ENCODE measurements around the gene PGBD1. TPM values are rescaled to one million over a fixed set of nuclear protein-coding genes. Genes with fewer than 3 reads are reported as not detected.

PGBD1 gene
- polyA plus RNA-seq, 6 donors from 2014 or later: 0.25 to 0.86 (median 0.65) TPM; not detected in 2

- Mint-ChIP-seq H3K9me3 (peaks cover 0 to 12% (median 5%) of the 10 kb centered on the region in 7 donors), H3K27me3 (peaks cover 0 to 7% (median 3%) of the 10 kb centered on the region in 3 donors), H3K4me1 (peaks cover 15 to 37% (median 37%) of the 10 kb centered on the region in 3 donors), H3K36me3 (peaks cover 0 to 16% of the 10 kb centered on the region in 2 donors), H3K27ac (no peak overlapping the region), H3K4me3 (peak overlapping the region in 1 of 8 donors; percentile 51)
- DNase-seq (peak; percentile 21), ATAC-seq (ENCODE audit: low read depth in 2 of 2) (peak; percentile 23 to 51)
These were observed 27.3 kb upstream of the PGBD1 start for GRCh38 chr6:28254121-28254519.

GRCh38 chr6:28257042-28257441 lies 24.3 kb upstream of the PGBD1 start:
- H3K4me3 Mint-ChIP-seq: no peak overlapping the region
- H3K27ac Mint-ChIP-seq: no peak overlapping the region
- peaks cover 5 to 19% (median 10%) of the 10 kb centered on the region in 7 donors for H3K9me3 Mint-ChIP-seq

GRCh38 chr6:28258877-28259777 lies 22.2 kb upstream of the PGBD1 start, which contains the start of gene NKAPL:
TSS of gene NKAPL (plus strand) at chr6:28259297. CDS start at chr6:28259372, 75 bp downstream.
- DNase-seq (peak; percentile 35), ATAC-seq (ENCODE audit: low read depth in 2 of 2) (peak; percentile 78 to 87)
- Mint-ChIP-seq H3K4me3 (peak within 1 kb of the TSS; percentile 49 to 88 (median 72)), H3K9me3 (peaks cover 0 to 19% (median 10%) of the 10 kb centered on the region in 7 donors), H3K27ac (peak within 1 kb of the TSS in 2 of 6 donors; percentile 56 to 94), H3K4me1 (peaks cover 0 to 6% (median 5%) of the 10 kb centered on the region in 3 donors), H3K36me3 (peaks cover 10 to 20% of the 10 kb centered on the region in 2 donors), H3K27me3 (peaks cover 3 to 14% (median 7%) of the 10 kb centered on the region in 3 donors)

More at GRCh38 chr6:28257042-28257441, 24.3 kb upstream of the PGBD1 start:
- Mint-ChIP-seq H3K27me3 (peaks cover 3 to 14% (median 7%) of the 10 kb centered on the region in 3 donors), H3K4me1 (peaks cover 6 to 16% (median 14%) of the 10 kb centered on the region in 3 donors), H3K36me3 (peaks cover 10 to 20% of the 10 kb centered on the region in 2 donors)
- ATAC-seq (ENCODE audit: low read depth in 2 of 2): no peak
- DNase-seq: no peak

- Mint-ChIP-seq H3K27me3 (peaks cover 0 to 7% (median 7%) of the 10 kb centered on the region in 3 donors), H3K27ac (no peak overlapping the region)
- no peak for DNase-seq
These were observed 17.4 kb upstream of the PGBD1 start for GRCh38 chr6:28263922-28264321.

GRCh38 chr6:28264834-28265401 lies 16.5 kb upstream of the PGBD1 start:
- no peak overlapping the region for H3K27ac Mint-ChIP-seq
- ATAC-seq (ENCODE audit: low read depth in 2 of 2): no peak
- H3K36me3 Mint-ChIP-seq: peaks cover 4% of the 10 kb centered on the region in 2 donors
- H3K27me3 Mint-ChIP-seq: peaks cover 0 to 2% (median 2%) of the 10 kb centered on the region in 3 donors
- DNase-seq: no peak
- H3K4me1 Mint-ChIP-seq: no peaks in the 10 kb centered on the region
- peak overlapping the region in 1 of 8 donors; percentile 39 for H3K4me3 Mint-ChIP-seq
- peaks cover 0 to 4% (median 3%) of the 10 kb centered on the region in 7 donors for H3K9me3 Mint-ChIP-seq

More at GRCh38 chr6:28263922-28264321, 17.4 kb upstream of the PGBD1 start:
- peaks cover 0 to 9% (median 5%) of the 10 kb centered on the region in 7 donors for H3K9me3 Mint-ChIP-seq
- H3K4me1 Mint-ChIP-seq: peaks cover 0 to under 1% (median 0%) of the 10 kb centered on the region in 3 donors
- peak overlapping the region in 1 of 8 donors; percentile 39 for H3K4me3 Mint-ChIP-seq
- no peak for ATAC-seq (ENCODE audit: low read depth in 2 of 2)
- peaks cover 10 to 11% of the 10 kb centered on the region in 2 donors for H3K36me3 Mint-ChIP-seq

GRCh38 chr6:28266563-28266961 lies 14.8 kb upstream of the PGBD1 start:
- Mint-ChIP-seq H3K4me1 (peaks cover 0 to 8% (median 4%) of the 10 kb centered on the region in 3 donors), H3K4me3 (no peak overlapping the region), H3K27ac (no peak overlapping the region), H3K27me3 (no peaks in the 10 kb centered on the region), H3K36me3 (no peaks in the 10 kb centered on the region), H3K9me3 (no peaks in the 10 kb centered on the region)
- DNase-seq (no peak), ATAC-seq (ENCODE audit: low read depth in 2 of 2) (no peak)

- peak; percentile 96 to 97 for ATAC-seq (ENCODE audit: low read depth in 2 of 2)
These were observed 14.2 kb upstream of the PGBD1 start, which contains the start of gene ZSCAN26 for GRCh38 chr6:28266962-28267694. TSS of gene ZSCAN26 (plus strand) at chr6:28267143. CDS start at chr6:28271920, 4,777 bp downstream.

GRCh38 chr6:28267695-28268059 lies 13.7 kb upstream of the PGBD1 start:
- no peak for DNase-seq
- Mint-ChIP-seq H3K27ac (no peak overlapping the region), H3K4me1 (peaks cover 2 to 8% (median 4%) of the 10 kb centered on the region in 3 donors), H3K9me3 (no peaks in the 10 kb centered on the region), H3K36me3 (peaks cover 5 to 9% of the 10 kb centered on the region in 2 donors), H3K4me3 (no peak overlapping the region), H3K27me3 (no peaks in the 10 kb centered on the region)
- ATAC-seq (ENCODE audit: low read depth in 2 of 2): no peak

More at GRCh38 chr6:28266962-28267694, 14.2 kb upstream of the PGBD1 start, which contains the start of gene ZSCAN26:
- H3K36me3 Mint-ChIP-seq: peaks cover 0 to 3% of the 10 kb centered on the region in 2 donors
- peaks cover 2 to 8% (median 4%) of the 10 kb centered on the region in 3 donors for H3K4me1 Mint-ChIP-seq
- H3K27me3 Mint-ChIP-seq: no peaks in the 10 kb centered on the region
- peak; percentile 82 for DNase-seq
- no peaks in the 10 kb centered on the region for H3K9me3 Mint-ChIP-seq
- peak within 1 kb of the TSS in 1 of 6 donors; percentile 77 for H3K27ac Mint-ChIP-seq
- peak within 1 kb of the TSS in 1 of 8 donors; percentile 13 for H3K4me3 Mint-ChIP-seq

GRCh38 chr6:28269492-28269891 lies 11.9 kb upstream of the PGBD1 start:
- H3K27me3 Mint-ChIP-seq: no peaks in the 10 kb centered on the region

GRCh38 chr6:28274888-28275287 lies 6.5 kb upstream of the PGBD1 start:
- no peak for ATAC-seq (ENCODE audit: low read depth in 2 of 2)
- DNase-seq: no peak
- Mint-ChIP-seq H3K4me1 (peaks cover 4 to 22% (median 4%) of the 10 kb centered on the region in 3 donors), H3K4me3 (peak overlapping the region in 1 of 8 donors; percentile 35), H3K9me3 (no peaks in the 10 kb centered on the region), H3K27me3 (no peaks in the 10 kb centered on the region), H3K27ac (no peak overlapping the region), H3K36me3 (peaks cover 26 to 50% of the 10 kb centered on the region in 2 donors)

More at GRCh38 chr6:28269492-28269891, 11.9 kb upstream of the PGBD1 start:
- peaks cover 2 to 14% (median 4%) of the 10 kb centered on the region in 3 donors for H3K4me1 Mint-ChIP-seq
- H3K4me3 Mint-ChIP-seq: no peak overlapping the region
- ATAC-seq (ENCODE audit: low read depth in 2 of 2) (no peak), DNase-seq (no peak)
- H3K36me3 Mint-ChIP-seq: peaks cover 16 to 19% of the 10 kb centered on the region in 2 donors
- no peak overlapping the region for H3K27ac Mint-ChIP-seq
- no peaks in the 10 kb centered on the region for H3K9me3 Mint-ChIP-seq

GRCh38 chr6:28277746-28278145 lies 3.6 kb upstream of the PGBD1 start:
- Mint-ChIP-seq H3K4me3 (no peak overlapping the region), H3K9me3 (no peaks in the 10 kb centered on the region), H3K4me1 (peaks cover 6 to 25% (median 12%) of the 10 kb centered on the region in 3 donors), H3K36me3 (peaks cover 21 to 40% of the 10 kb centered on the region in 2 donors), H3K27me3 (peaks cover 9 to 12% (median 9%) of the 10 kb centered on the region in 3 donors), H3K27ac (no peak overlapping the region)
- ATAC-seq (ENCODE audit: low read depth in 2 of 2): no peak
- DNase-seq: no peak

GRCh38 chr6:28280595-28281287 lies 631 bp upstream of the PGBD1 start:
- Mint-ChIP-seq H3K27me3 (peaks cover 15 to 24% (median 16%) of the 10 kb centered on the region in 3 donors), H3K36me3 (peaks cover 10 to 20% of the 10 kb centered on the region in 2 donors), H3K4me1 (peaks cover 6 to 11% (median 10%) of the 10 kb centered on the region in 3 donors), H3K9me3 (no peaks in the 10 kb centered on the region), H3K27ac (peak overlapping the region in 1 of 6 donors; percentile 53), H3K4me3 (peak overlapping the region in 7 of 8 donors; percentile 60 to 92 (median 84))
- no peak for ATAC-seq (ENCODE audit: low read depth in 2 of 2)
- no peak for DNase-seq

Data from naive B cell (primary cell).